ENCODE results near the gene MARCHF2. TPM values are rescaled to one million over a fixed set of nuclear protein-coding genes. Genes with fewer than 3 reads are reported as not detected.

The MARCHF2 gene
- 10 to 100 TPM in 1 of 2 experiments, 1 to 10 TPM in 1; 9.1 to 10.1 TPM for total RNA-seq

GRCh38 chr19:8412783-8413628 is at the start of gene MARCHF2:
TSS of gene MARCHF2 (plus strand) at chr19:8413305. CDS start at chr19:8421841, 8,536 bp downstream.
- Mint-ChIP-seq H3K27ac (no peak within 1 kb of the TSS), H3K27me3 (no peaks in the 10 kb centered on the region), H3K36me3 (ENCODE audit: low read depth) (no peaks in the 10 kb centered on the region), H3K4me1 (peaks cover 5% of the 10 kb centered on the region), H3K9me3 (ENCODE audit: low read depth) (no peaks in the 10 kb centered on the region), H3K4me3 (peak within 1 kb of the TSS; percentile 50)
- POLR2A ChIA-PET: interaction anchor here (0.6 to 1.0 kb wide), 5 partner anchors 12 to 100 kb away, joined by 3 to 6 read pairs (median 3); partner anchors contain the start of genes HNRNPM and RAB11B
- CTCF ChIA-PET: interaction anchor here (0.5 to 2.8 kb wide), 13 partner anchors 9 to 469 kb away, joined by 3 to 18 read pairs (median 5); partner anchors contain the start of gene RAB11B
- peak; percentile 100 for ATAC-seq
- peak; percentile 97 for DNase-seq
- intact Hi-C loops (cut with DNase I, micrococcal nuclease): loop anchor here (1.0 to 5.0 kb wide), 15 partner anchors 23 to 544 kb away; partner anchors contain the start of genes RAB11B (in 2 of the 2), HNRNPM (in 1 of the 2), MBD3L1 (in 1 of the 2) and MYO1F (in 1 of the 2)

GRCh38 chr19:8363803-8364771 is 49.0 kb upstream of the MARCHF2 start, which contains the start of gene ANGPTL4:
TSS of gene ANGPTL4 (plus strand) at chr19:8364155. CDS start at chr19:8364322, 167 bp downstream.
- peak; percentile 91 for DNase-seq
- Mint-ChIP-seq H3K27me3 (peaks cover 48% of the 10 kb centered on the region), H3K4me1 (peaks cover 25% of the 10 kb centered on the region), H3K36me3 (ENCODE audit: low read depth) (peaks cover 2% of the 10 kb centered on the region), H3K4me3 (peak within 1 kb of the TSS; percentile 75), H3K9me3 (ENCODE audit: low read depth) (no peaks in the 10 kb centered on the region), H3K27ac (peak within 1 kb of the TSS; percentile 55)
- ATAC-seq: peak; percentile 80
- ChIA-PET CTCF (interaction anchor here (0.9 to 3.8 kb wide), 2 partner anchors 10 to 30 kb away, joined by 4 to 25 read pairs; no protein-coding TSS in a partner anchor), POLR2A (no interaction called here)
- intact Hi-C loops (cut with DNase I, micrococcal nuclease): loop anchor here in 1 of 2 experiments (1.0 to 5.0 kb wide), 3 partner anchors 26 to 1548 kb away; partner anchors contain the start of genes MARCHF2 and RAB11B

- intact Hi-C loops (cut with DNase I, micrococcal nuclease): no loop called here
- H3K4me1 Mint-ChIP-seq: peaks cover 25% of the 10 kb centered on the region
These were observed 47.0 kb upstream of the MARCHF2 start for GRCh38 chr19:8366121-8366581.

GRCh38 chr19:8366961-8367326 is 46.2 kb upstream of the MARCHF2 start:
- Mint-ChIP-seq H3K27me3 (peaks cover 47% of the 10 kb centered on the region), H3K4me3 (no peak overlapping the region), H3K4me1 (peaks cover 22% of the 10 kb centered on the region), H3K9me3 (ENCODE audit: low read depth) (no peaks in the 10 kb centered on the region), H3K36me3 (ENCODE audit: low read depth) (peaks cover 2% of the 10 kb centered on the region), H3K27ac (no peak overlapping the region)
- CTCF ChIA-PET: no interaction called here
- no peak for DNase-seq
- POLR2A ChIA-PET: no interaction called here
- no peak for ATAC-seq
- intact Hi-C loops (cut with DNase I, micrococcal nuclease): no loop called here

More at GRCh38 chr19:8366121-8366581, 47.0 kb upstream of the MARCHF2 start:
- ChIA-PET CTCF (interaction anchor here (3.8 kb wide), 1 partner anchor 12 kb away, joined by 25 read pairs; no protein-coding TSS in a partner anchor), POLR2A (interaction anchor here (0.6 kb wide), 1 partner anchor 38 kb away, joined by 7 read pairs; no protein-coding TSS in a partner anchor)
- DNase-seq: no peak
- no peak overlapping the region for H3K27ac Mint-ChIP-seq
- no peak overlapping the region for H3K4me3 Mint-ChIP-seq
- ATAC-seq: no peak
- H3K9me3 Mint-ChIP-seq (ENCODE audit: low read depth): no peaks in the 10 kb centered on the region
- H3K36me3 Mint-ChIP-seq (ENCODE audit: low read depth): peaks cover 2% of the 10 kb centered on the region
- peaks cover 48% of the 10 kb centered on the region for H3K27me3 Mint-ChIP-seq

- CTCF ChIA-PET: no interaction called here
- H3K4me1 Mint-ChIP-seq: peaks cover 17% of the 10 kb centered on the region
- POLR2A ChIA-PET: interaction anchor here (0.5 kb wide), 1 partner anchor 80 kb away, joined by 3 read pairs; no protein-coding TSS in a partner anchor
- intact Hi-C loops (cut with DNase I, micrococcal nuclease): no loop called here
- peaks cover 2% of the 10 kb centered on the region for H3K36me3 Mint-ChIP-seq (ENCODE audit: low read depth)
- peak; percentile 30 for DNase-seq
- H3K9me3 Mint-ChIP-seq (ENCODE audit: low read depth): no peaks in the 10 kb centered on the region
- no peak overlapping the region for H3K4me3 Mint-ChIP-seq
- no peak overlapping the region for H3K27ac Mint-ChIP-seq
- peaks cover 42% of the 10 kb centered on the region for H3K27me3 Mint-ChIP-seq
- no peak for ATAC-seq
These were observed 45.6 kb upstream of the MARCHF2 start for GRCh38 chr19:8367327-8368001.

- POLR2A ChIA-PET: interaction anchor here (0.5 kb wide), 1 partner anchor 173 kb away, joined by 5 read pairs; no protein-coding TSS in a partner anchor
- Mint-ChIP-seq H3K4me3 (no peak overlapping the region), H3K27me3 (peaks cover 29% of the 10 kb centered on the region), H3K27ac (no peak overlapping the region), H3K36me3 (ENCODE audit: low read depth) (peaks cover 7% of the 10 kb centered on the region), H3K9me3 (ENCODE audit: low read depth) (no peaks in the 10 kb centered on the region), H3K4me1 (peaks cover 3% of the 10 kb centered on the region)
- ATAC-seq: no peak
- no peak for DNase-seq
- CTCF ChIA-PET: no interaction called here
- intact Hi-C loops (cut with DNase I, micrococcal nuclease): no loop called here
These were observed 42.7 kb upstream of the MARCHF2 start for GRCh38 chr19:8370176-8371010.

- ATAC-seq (no peak), DNase-seq (no peak)
- Mint-ChIP-seq H3K4me3 (no peak overlapping the region), H3K27ac (no peak overlapping the region), H3K4me1 (peaks cover 3% of the 10 kb centered on the region), H3K9me3 (ENCODE audit: low read depth) (no peaks in the 10 kb centered on the region), H3K36me3 (ENCODE audit: low read depth) (peaks cover 5% of the 10 kb centered on the region), H3K27me3 (peaks cover 22% of the 10 kb centered on the region)
- ChIA-PET CTCF (no interaction called here), POLR2A (no interaction called here)
- intact Hi-C loops (cut with DNase I, micrococcal nuclease): no loop called here
These were observed 41.9 kb upstream of the MARCHF2 start for GRCh38 chr19:8371011-8371804.

- intact Hi-C loops (cut with DNase I, micrococcal nuclease): no loop called here
These were observed 39.0 kb upstream of the MARCHF2 start for GRCh38 chr19:8373867-8374813.

More at GRCh38 chr19:8373867-8374813, 39.0 kb upstream of the MARCHF2 start:
- ATAC-seq (no peak), DNase-seq (no peak)
- POLR2A ChIA-PET: interaction anchor here (0.8 kb wide), 1 partner anchor 51 kb away, joined by 3 read pairs; no protein-coding TSS in a partner anchor
- CTCF ChIA-PET: no interaction called here
- no peak overlapping the region for H3K4me3 Mint-ChIP-seq
- no peaks in the 10 kb centered on the region for H3K27me3 Mint-ChIP-seq
- peaks cover 9% of the 10 kb centered on the region for H3K36me3 Mint-ChIP-seq (ENCODE audit: low read depth)
- no peaks in the 10 kb centered on the region for H3K9me3 Mint-ChIP-seq (ENCODE audit: low read depth)
- H3K27ac Mint-ChIP-seq: no peak overlapping the region
- peaks cover 8% of the 10 kb centered on the region for H3K4me1 Mint-ChIP-seq

Data from activated CD4-positive, alpha-beta T cell treated with anti-CD3 and anti-CD28 coated beads for 36 hours (primary cell).